Osteoblast (primary cell): ENCODE data around the gene RABIF. TPM values are rescaled to one million over a fixed set of nuclear protein-coding genes. Genes with fewer than 3 reads are reported as not detected.
A peak's percentile ranks its signal among the peaks of the same experiment; 100 is the strongest.

Experiments
- DNase-seq: peaks from one replicate; pipeline ENCODE4 v3.0.0; 2011; ENCODE audit warnings: low spot score, mixed read lengths; ENCODE audit not compliant: insufficient read length; ENCODE audit errors: missing footprints
- H2AFZ ChIP-seq: 2 replicates; pipeline ENCODE4 v1.6.0; 2011; ENCODE audit warnings: mild to moderate bottlenecking, low read length
- H3K27ac ChIP-seq: 2 replicates; pipeline ENCODE4 v1.5.1; 2011; ENCODE audit warnings: mild to moderate bottlenecking, low read depth, low read length, moderate library complexity
- H3K27me3 ChIP-seq: 2 replicates; pipeline ENCODE4 v1.6.0; 2012; ENCODE audit warnings: mild to moderate bottlenecking, control low read depth, inconsistent platforms, low read length, moderate library complexity; ENCODE audit not compliant: insufficient read depth
- H3K36me3 ChIP-seq: 2 replicates; pipeline ENCODE4 v1.5.1; 2011; ENCODE audit warnings: mild to moderate bottlenecking, low read length, control low read depth, moderate library complexity; ENCODE audit not compliant: insufficient read depth
- H3K4me1 ChIP-seq: 2 replicates; pipeline ENCODE4 v1.5.1; 2011; ENCODE audit warnings: mild to moderate bottlenecking, low read length, control low read depth, moderate library complexity; ENCODE audit not compliant: insufficient read depth
- H3K4me2 ChIP-seq: 2 replicates; pipeline ENCODE4 v1.6.0; 2011; ENCODE audit warnings: mild to moderate bottlenecking, low read length; ENCODE audit not compliant: insufficient read depth
- H3K4me3 ChIP-seq: fragments of 200-600 bp; sonication (generic); 3 replicates; pipeline ENCODE4 v1.5.1; 2012; ENCODE audit warnings: mild to moderate bottlenecking, low read length, inconsistent platforms; ENCODE audit not compliant: insufficient read depth
- H3K79me2 ChIP-seq: 2 replicates; pipeline ENCODE4 v1.6.0; 2012; ENCODE audit warnings: mild to moderate bottlenecking, low read length, control low read depth, inconsistent platforms; ENCODE audit not compliant: insufficient read depth
- H3K9me3 ChIP-seq: 2 replicates; pipeline ENCODE4 v1.5.1; 2011; ENCODE audit warnings: low read depth, low read length, control low read depth
- H4K20me1 ChIP-seq: 2 replicates; pipeline ENCODE4 v1.6.0; 2012; ENCODE audit warnings: mild to moderate bottlenecking, low read length, control low read depth; ENCODE audit not compliant: insufficient read depth
- total RNA-seq: library from RNA; depleted of rRNA; stranded (reverse); fragments of >200 nt; gene quantifications from 2 replicates; pipeline ENCODE4 v1.2.3, GENCODE V29; 2012
- TF ChIP-seq, protein P1 (sequence below): IDR thresholded peaks from 2 replicates; pipeline ENCODE4 v1.5.1; 2011; ENCODE audit warnings: mild to moderate bottlenecking, low read depth, low read length, moderate library complexity; ENCODE audit errors: extremely low read depth

RABIF gene
- total RNA-seq, 1 donor, result 7.2 TPM

DNA sequence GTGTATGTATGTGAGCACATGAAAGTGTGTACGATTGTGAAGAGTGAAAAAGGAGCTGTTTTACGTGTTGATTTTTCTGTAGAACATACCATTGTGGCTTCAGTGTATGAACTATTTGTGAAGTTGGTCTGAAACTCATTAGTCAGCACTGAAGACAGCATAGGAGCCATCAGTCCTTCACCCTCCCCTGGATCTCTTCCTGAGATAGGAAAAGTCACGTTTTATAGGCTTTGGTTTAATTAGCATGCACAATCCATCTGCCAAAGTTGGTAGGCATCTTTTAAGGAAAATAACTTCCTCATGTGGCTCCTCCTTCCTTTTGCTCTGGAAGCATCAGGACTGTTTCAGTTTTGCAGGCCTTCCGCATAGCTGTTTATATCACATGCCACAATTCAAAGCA is 1.4 kb upstream of the RABIF start:
- Histone ChIP-seq H4K20me1 (peaks cover 4% of the 10 kb centered on the region), H3K27me3 (no peaks in the 10 kb centered on the region), H3K27ac (no peak overlapping the region), H3K4me1 (peaks cover 9% of the 10 kb centered on the region), H3K36me3 (peaks cover 47% of the 10 kb centered on the region), H3K4me3 (no peak overlapping the region), H3K9me3 (no peaks in the 10 kb centered on the region), H2AFZ (no peak overlapping the region), H3K4me2 (no peak overlapping the region), H3K79me2 (peaks cover 20% of the 10 kb centered on the region)
- TF ChIP-seq, protein P1, sequence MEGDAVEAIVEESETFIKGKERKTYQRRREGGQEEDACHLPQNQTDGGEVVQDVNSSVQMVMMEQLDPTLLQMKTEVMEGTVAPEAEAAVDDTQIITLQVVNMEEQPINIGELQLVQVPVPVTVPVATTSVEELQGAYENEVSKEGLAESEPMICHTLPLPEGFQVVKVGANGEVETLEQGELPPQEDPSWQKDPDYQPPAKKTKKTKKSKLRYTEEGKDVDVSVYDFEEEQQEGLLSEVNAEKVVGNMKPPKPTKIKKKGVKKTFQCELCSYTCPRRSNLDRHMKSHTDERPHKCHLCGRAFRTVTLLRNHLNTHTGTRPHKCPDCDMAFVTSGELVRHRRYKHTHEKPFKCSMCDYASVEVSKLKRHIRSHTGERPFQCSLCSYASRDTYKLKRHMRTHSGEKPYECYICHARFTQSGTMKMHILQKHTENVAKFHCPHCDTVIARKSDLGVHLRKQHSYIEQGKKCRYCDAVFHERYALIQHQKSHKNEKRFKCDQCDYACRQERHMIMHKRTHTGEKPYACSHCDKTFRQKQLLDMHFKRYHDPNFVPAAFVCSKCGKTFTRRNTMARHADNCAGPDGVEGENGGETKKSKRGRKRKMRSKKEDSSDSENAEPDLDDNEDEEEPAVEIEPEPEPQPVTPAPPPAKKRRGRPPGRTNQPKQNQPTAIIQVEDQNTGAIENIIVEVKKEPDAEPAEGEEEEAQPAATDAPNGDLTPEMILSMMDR, result no peak
- DNase-seq, result no peak

DNA sequence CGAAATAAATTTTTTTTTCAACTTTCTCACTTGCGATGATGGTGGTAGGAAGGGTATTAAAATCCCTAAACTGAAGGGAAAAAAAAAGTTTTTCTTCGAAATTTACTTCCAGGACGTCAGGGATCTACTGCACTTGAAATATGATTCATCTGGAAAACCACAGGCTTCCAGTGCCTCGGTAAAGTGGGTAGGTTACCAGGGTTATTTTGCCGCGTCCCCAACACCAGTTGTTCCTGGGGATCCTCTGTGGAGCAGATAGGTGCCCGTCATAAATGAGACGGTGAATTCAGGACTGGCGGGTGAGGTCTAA is 773 bp downstream of the RABIF start:
- peaks cover 39% of the 10 kb centered on the region for H3K79me2 ChIP-seq
- no peaks in the 10 kb centered on the region for H3K27me3 ChIP-seq
- peak overlapping the region; percentile 74 for H3K4me2 ChIP-seq
- peak overlapping the region; percentile 75 for H3K4me3 ChIP-seq
- H2AFZ ChIP-seq, result peak overlapping the region; percentile 82
- no peaks in the 10 kb centered on the region for H3K9me3 ChIP-seq
- DNase-seq, result peak; percentile 92
- peaks cover 8% of the 10 kb centered on the region for H4K20me1 ChIP-seq
- peak overlapping the region; percentile 13 for H3K27ac ChIP-seq
- peaks cover 9% of the 10 kb centered on the region for H3K4me1 ChIP-seq
- peaks cover 25% of the 10 kb centered on the region for H3K36me3 ChIP-seq
- TF ChIP-seq, protein P1, result no peak

DNA sequence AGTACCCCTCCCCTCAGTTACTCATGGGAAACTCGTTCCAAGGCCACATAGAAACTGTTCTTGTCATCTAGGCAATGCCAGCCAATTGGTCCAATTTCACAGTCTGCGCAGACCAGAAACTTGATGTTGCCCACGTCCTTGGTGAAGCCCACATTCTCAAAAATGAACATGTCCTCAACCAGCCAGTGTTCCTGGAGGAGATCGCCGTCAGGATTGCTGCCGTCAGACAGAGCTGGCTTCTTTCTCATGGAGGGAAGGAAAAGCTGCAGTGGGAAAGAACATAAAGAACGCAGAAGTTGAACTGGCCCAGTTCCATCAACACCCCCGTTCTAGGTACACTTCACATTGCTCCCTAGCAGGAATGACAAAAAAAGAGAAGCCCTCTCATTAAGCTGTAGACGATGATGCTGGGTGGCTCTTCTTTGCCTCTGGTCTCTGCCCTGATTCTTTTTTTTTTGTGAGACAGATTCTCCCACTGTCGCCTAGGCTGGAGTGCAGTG is 7.9 kb downstream of the RABIF start:
- Histone ChIP-seq H3K27ac (no peak overlapping the region), H3K79me2 (peaks cover 32% of the 10 kb centered on the region), H3K4me3 (no peak overlapping the region), H3K4me2 (no peak overlapping the region), H3K27me3 (no peaks in the 10 kb centered on the region), H4K20me1 (peaks cover 6% of the 10 kb centered on the region), H2AFZ (no peak overlapping the region), H3K36me3 (peaks cover 27% of the 10 kb centered on the region), H3K4me1 (no peaks in the 10 kb centered on the region), H3K9me3 (no peaks in the 10 kb centered on the region)
- DNase-seq, result no peak
- TF ChIP-seq, protein P1, result no peak

DNA sequence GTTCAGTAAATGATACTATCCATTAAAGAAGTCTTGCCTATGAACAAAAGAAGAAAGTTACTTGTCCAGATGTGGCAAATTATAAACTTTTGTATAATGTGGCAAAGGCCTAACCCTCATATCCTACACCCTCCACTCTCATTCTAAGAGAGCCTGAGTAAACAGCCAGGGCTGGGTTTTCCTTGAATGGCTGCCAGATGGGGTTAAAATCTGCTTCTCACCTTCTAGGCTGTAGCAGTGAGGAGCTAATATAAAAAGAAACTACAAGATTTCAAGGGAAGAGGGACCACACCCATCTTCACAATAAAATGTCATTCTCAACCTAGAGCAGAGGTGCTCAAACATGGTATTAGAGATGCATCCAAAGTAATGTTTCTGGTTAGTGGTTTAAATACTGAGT is 8.9 kb downstream of the RABIF start:
- Histone ChIP-seq H3K4me3 (no peak overlapping the region), H3K79me2 (peaks cover 23% of the 10 kb centered on the region), H3K4me1 (no peaks in the 10 kb centered on the region), H2AFZ (no peak overlapping the region), H4K20me1 (peaks cover under 1% of the 10 kb centered on the region), H3K9me3 (no peaks in the 10 kb centered on the region), H3K27ac (no peak overlapping the region), H3K4me2 (no peak overlapping the region), H3K27me3 (no peaks in the 10 kb centered on the region), H3K36me3 (peaks cover 27% of the 10 kb centered on the region)
- TF ChIP-seq, protein P1, result no peak
- DNase-seq, result no peak
